Stimulated activated CD4-positive, alpha-beta T cell treated with anti-CD3 and anti-CD28 coated beads, TNF-alpha, amount 100 ng/mL, for 24 hours (primary cell): ENCODE measurements around the gene CBFB.
"Not testable (repeated sequence)": the region's sequence is repeated elsewhere in the genome, so short reads cannot be mapped to it uniquely, and the experiment has no call there.

Experiments used
- DNase-seq, 3 experiments: peaks; one replicate each; pipeline ENCODE4 v3.0.0-alpha.2; 2020; ENCODE audit warnings: low read depth in 3 of 3

Gene CBFB

GRCh38 chr16:67093098-67093726, 64.3 kb downstream of the CBFB start:
- no peak for DNase-seq

GRCh38 chr16:67098599-67098998, 69.7 kb downstream of the CBFB start:
- DNase-seq: no peak

- DNase-seq: no peak
These were observed 71.8 kb downstream of the CBFB start for GRCh38 chr16:67100569-67101310.

- no peak for DNase-seq
These were observed 72.5 kb downstream of the CBFB start for GRCh38 chr16:67101311-67102082.

DNA sequence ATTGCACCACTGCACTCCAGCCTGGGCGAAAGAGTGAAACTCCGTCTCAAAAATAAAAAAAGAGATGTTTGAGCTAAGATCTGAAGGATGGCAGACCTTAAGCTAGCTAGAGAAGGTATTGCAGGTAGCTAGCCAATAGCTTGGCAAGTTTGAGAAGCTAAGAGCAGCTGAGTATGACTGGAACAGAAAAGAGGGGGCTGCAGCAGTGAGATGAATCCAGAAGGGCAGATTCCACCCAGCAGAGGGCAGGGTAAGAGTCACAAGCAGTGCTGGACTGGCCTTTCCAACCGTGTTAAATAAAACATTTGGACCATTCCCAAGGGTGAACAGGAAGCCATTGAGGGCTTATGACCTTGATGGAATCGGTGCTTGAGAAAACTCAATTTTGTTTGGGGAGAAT, 75.1 kb downstream of the CBFB start:
- no peak for DNase-seq

- DNase-seq: no peak
These were observed 75.9 kb downstream of the CBFB start for GRCh38 chr16:67104845-67105244.

- no peak for DNase-seq
These were observed 76.3 kb downstream of the CBFB start for GRCh38 chr16:67105246-67105645.

- no peak for DNase-seq
These were observed 76.9 kb downstream of the CBFB start for GRCh38 chr16:67105881-67106280.

DNA sequence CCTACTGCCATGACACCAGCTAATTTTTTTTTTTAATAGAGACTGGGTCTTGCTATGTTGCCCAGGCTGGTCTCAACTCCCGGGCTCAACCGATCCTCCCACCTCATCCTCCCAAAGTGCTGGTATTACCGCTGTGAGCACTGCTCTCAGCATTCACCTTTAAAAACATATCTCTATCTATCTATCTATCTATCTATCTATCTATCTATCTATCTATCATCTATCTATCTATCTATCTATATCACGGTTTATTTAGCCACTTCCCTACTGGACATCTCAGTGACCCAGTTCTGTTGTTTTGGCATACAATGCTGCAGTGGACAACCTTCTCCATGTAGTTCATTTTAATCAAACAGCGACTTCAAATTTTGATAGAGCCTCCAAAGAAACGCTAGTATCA, 79.5 kb downstream of the CBFB start:
- no peak for DNase-seq

DNA sequence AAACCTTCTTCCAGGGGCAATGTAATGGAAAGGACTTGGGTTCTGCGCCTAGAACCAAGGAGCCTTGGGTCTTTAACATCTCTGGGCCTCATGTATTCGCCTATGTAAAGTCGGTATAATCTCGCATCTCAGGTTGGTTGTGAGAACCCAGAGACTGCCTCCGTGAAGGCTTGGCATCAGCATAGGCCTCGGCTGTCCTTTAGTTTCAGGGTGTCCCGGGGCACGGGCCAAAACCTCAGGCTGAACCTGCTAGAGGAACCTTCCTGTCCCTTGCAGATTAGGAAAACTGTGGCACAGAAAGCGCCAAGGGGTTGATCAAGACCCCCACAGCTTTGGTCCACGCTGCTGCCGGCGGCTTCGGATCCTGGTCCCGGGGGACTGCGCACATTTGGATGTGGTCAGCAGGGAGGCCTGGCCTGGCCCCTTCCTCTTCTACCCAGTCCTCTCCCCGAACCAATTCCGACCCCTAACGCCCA, 80.0 kb downstream of the CBFB start:
- no peak for DNase-seq

GRCh38 chr16:67109407-67110135, 80.6 kb downstream of the CBFB start, which contains the start of gene PHAF1:
Gene PHAF1, plus strand, starts transcription at chr16:67109941. Its CDS starts 235 bp downstream, at chr16:67110176.
- peak; percentile 89 to 95 (median 95) for DNase-seq

- DNase-seq: no peak
These were observed 83.0 kb downstream of the CBFB start for GRCh38 chr16:67111951-67112444.

- no peak for DNase-seq
These were observed 83.8 kb downstream of the CBFB start for GRCh38 chr16:67112591-67113399.

DNA sequence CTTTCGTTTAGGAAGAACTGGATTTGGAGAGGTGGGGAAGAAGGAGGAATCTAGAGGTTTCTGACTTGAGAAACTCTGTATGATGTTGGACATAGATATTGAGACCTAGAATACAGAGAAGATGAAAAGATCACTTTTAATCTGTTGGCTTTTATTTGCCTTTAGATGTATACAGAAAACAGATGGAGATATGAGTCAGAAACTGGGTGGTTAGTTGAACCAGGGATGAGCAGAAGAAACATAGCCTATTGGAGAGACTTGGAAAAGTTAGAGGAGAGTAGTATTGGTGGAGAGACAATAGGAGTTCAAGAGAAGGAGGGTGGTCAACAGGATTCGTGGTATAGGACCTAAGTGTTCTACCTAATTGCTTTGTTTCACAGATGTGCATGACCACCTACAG, 85.8 kb downstream of the CBFB start:
- no peak for DNase-seq

DNA sequence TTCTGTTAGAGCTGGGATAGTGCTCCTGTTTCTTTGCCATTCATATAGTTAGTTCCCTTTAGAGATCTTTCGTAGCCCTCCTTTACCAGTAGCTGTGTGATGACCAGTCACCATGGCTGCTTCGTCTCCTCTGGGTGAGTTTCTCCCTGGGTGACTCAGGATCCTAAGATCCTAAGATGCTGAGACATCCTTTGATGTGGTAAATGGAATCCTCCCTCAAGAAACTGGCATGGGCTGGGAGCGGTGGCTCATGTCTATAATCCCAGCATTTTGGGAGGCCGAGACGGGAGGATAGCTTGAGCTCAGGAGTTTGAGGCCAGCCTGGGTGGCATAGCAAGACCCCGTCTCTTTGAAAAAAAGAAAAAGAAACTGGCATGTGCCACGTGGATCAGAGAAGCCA, 86.7 kb downstream of the CBFB start:
- DNase-seq: no peak

GRCh38 chr16:67116388-67117311, 87.7 kb downstream of the CBFB start:
- no peak for DNase-seq

DNA sequence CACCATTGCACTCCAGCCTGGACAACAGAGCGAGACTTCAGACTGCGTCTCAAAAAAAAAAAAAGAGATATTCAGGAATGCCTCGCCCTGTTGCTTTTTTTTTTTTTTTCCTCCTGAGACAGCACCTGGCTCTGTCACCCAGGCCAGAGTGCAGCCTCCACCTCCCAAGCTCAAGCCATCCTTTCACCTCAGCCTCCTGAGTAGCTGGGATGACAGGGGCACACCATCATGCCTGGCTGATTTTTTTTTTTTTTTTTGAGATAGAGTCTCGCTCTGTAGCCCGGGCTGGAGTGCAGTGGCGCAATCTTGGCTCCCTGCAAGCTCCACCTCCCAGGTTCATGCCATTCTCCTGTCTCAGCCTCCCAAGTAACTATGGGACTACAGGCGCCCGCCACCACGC, 88.8 kb downstream of the CBFB start:
- no peak for DNase-seq

DNA sequence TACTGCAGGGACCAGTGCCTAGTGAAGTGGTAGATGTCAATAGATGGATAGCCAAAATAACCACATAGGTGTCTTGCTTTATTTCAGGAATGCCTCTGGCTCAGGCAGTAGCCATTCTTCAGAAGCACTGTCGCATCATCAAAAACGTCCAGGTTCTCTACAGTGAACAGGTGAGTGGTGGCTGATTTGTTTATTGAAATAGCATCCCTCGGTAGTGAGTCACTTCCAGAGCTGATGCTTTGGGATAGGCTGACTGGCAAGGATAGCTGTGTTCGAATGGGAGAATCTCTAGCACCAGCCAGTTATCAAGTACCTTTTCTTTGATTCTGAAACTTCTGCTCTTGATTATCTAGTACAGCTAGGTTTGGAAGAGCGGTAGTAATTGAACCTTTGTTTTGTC, 91.1 kb downstream of the CBFB start:
- no peak for DNase-seq

- not testable (repeated sequence) for DNase-seq
These were observed 93.8 kb downstream of the CBFB start for GRCh38 chr16:67122799-67123198.

DNA sequence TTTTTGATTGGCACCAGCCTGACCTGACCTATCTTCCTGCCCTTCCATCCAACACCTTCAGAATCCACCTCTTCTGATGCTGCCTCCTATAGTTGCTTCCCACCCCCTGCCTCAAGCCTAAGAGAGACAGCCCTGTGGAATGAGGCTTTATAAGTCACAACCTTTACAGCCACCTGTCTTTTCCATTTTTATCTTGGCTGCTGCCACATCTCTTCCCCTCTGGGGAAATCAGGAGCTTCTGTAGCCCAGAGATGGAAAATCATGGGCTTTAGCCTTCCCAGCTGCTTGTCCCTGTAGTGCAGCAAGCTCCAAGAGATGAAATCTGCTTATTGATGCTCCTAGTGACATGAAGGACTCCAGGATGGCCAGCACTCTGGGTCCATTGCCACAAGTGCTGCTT, 99.5 kb downstream of the CBFB start:
- no peak for DNase-seq
